Thymus (tissue), 11 donors: Measurements from ENCODE around the gene UBE2V1. TPM values are rescaled to one million over a fixed set of nuclear protein-coding genes. Genes with fewer than 3 reads are reported as not detected.
"Not testable (repeated sequence)": the region's sequence is repeated elsewhere in the genome, so short reads cannot be mapped to it uniquely, and the experiment has no call there.

Experiments
- DNase-seq, 9 donors: peaks; one replicate each; pipeline ENCODE4 v3.0.0-alpha.2; 2013; ENCODE audit warnings: low spot score in 9 of 9, low read depth in 6 of 9, missing footprints in 1 of 9
- H3K27ac ChIP-seq, 2 donors: one replicate each; pipeline ENCODE4 v1.5.1; 2013; ENCODE audit warnings: control low read depth in 1 of 2, low read depth in 1 of 2, low read length in 1 of 2, mild to moderate bottlenecking in 1 of 2, moderate library complexity in 1 of 2
- H3K27me3 ChIP-seq, 2 donors: one replicate each; pipeline ENCODE4 v1.5.1; 2013; ENCODE audit warnings: low read length in 1 of 2; ENCODE audit not compliant: control insufficient read depth in 2 of 2, insufficient read depth in 1 of 2
- H3K36me3 ChIP-seq, 2 donors: one replicate each; pipeline ENCODE4 v1.5.1; 2013; ENCODE audit warnings: low read length in 1 of 2, mild to moderate bottlenecking in 1 of 2, moderate library complexity in 1 of 2; ENCODE audit not compliant: control insufficient read depth in 2 of 2, insufficient read depth in 2 of 2
- H3K4me1 ChIP-seq, 2 donors: one replicate each; pipeline ENCODE4 v1.5.1; 2013; ENCODE audit warnings: low read length in 2 of 2; ENCODE audit not compliant: control insufficient read depth in 2 of 2, insufficient read depth in 2 of 2
- H3K4me3 ChIP-seq, 2 donors: one replicate each; pipeline ENCODE4 v1.5.1; 2013; ENCODE audit warnings: low read length in 2 of 2, control low read depth in 1 of 2, mild to moderate bottlenecking in 1 of 2
- H3K9me3 ChIP-seq, 2 donors: one replicate each; pipeline ENCODE4 v1.5.1; 2013; ENCODE audit warnings: low read length in 1 of 2, mild to moderate bottlenecking in 1 of 2; ENCODE audit not compliant: control insufficient read depth in 2 of 2, insufficient read depth in 1 of 2
- WGBS: extraction: QIAGEN DNeasy Blood & Tissue Kit; methylation state at CpG from one replicate; pipeline ENCODE4 v1.1.7; 2013; 5-methylcytosine and 5-hydroxymethylcytosine counted together
- polyA plus RNA-seq: library from polyadenylated mRNA; stranded (reverse); fragments of 200-250 nt; gene quantifications from one replicate; pipeline ENCODE4 v1.2.3, GENCODE V29; 2013
- total RNA-seq: library from RNA; stranded (reverse); fragments of 120-200 nt; gene quantifications from one replicate; pipeline ENCODE4 v1.2.4, GENCODE V29; 2013
- donor health status: healthy.

The UBE2V1 gene
- total and polyA plus RNA-seq, 2 donors: 33.8 to 81.3 TPM

DNA sequence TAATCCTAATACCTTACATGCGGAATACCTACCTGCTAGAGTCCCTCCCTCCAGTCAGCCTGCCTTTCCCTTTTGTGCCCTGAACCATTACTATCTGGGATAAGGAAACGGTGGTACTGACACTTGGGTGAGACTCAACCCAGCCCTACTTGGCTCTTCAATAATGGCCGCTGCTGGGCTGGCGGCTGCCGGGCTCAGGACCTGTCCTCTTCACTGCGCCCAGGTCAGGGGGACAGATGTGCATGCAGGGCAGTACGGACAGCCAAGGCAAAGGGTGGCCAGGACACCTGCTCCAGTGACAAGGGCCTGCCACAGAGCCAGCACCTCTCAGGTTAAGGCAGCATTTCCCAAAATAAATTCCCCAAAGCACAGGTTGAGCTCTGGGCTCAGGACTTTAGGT, 29.9 kb downstream of the UBE2V1 start:
- over 99% methylated on average over 7 of the region's 7 CpGs for WGBS
- no peak for DNase-seq
- H3K9me3 ChIP-seq: no peaks in the 10 kb centered on the region
- H3K27me3 ChIP-seq: no peaks in the 10 kb centered on the region
- H3K4me1 ChIP-seq: peaks cover 0 to 7% of the 10 kb centered on the region in 2 donors
- no peak overlapping the region for H3K27ac ChIP-seq
- H3K36me3 ChIP-seq: peaks cover 20 to 26% of the 10 kb centered on the region in 2 donors
- H3K4me3 ChIP-seq: no peak overlapping the region

DNA sequence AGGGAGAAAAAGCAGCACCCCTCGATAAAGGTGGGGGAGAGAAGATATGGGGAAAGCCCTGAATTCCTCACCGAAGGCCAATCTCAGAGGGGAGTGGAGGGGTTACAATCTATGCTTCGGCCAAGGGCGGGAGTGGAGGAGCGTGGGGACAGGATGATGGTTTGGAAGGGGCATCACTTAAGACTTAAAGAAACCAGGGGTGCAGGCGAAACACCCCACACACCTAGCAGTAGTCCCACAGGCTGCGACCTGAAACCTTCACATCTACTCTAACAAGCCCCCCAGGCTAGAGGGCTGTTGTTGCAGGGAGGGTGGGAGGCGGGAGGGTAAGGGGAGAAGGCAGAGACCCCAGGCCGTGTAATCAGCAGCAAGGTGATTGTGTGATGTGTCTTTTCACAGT, 30.9 kb downstream of the UBE2V1 start:
- not testable (repeated sequence) for H3K4me1 ChIP-seq
- 94% methylated on average over 9 of the region's 9 CpGs for WGBS

DNA sequence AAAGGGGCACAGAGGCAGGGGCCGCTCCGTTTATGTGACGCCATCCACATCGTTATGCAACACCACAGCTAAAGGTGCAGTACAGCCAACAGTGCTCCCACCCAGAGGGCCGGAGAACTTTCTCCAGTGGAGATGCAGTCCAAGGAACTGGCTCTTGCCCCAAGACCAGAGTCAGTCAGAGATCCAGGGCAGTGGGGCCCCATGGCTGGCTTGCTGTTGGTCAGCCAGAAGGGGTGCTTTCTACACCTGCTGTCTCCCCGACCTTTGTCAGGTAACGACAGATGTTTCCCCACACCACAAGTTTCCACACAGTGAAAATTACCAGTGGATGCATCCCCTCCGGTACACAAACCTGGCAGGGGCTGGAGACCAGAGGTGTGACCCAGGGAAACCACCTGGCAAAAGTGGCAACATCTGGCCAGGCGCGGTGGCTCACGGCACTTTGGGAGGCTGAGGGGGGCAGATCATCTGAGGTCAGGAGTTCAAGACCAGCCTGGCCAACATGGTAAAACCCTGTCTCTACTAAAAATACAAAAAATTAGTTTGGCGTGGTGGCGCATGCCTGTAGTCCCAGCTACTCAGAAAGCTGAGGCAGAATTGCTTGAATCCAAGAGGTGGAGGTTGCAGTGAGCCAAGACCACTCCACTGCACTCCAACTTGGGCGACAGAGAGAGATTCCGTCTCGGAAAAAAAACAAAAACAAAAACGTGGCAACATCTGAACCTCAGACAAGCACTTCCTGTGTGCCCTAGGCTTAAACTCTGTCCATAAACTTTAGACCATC, 34.9 kb downstream of the UBE2V1 start:
- DNase-seq: no peak
- H3K9me3 ChIP-seq: no peaks in the 10 kb centered on the region
- H3K4me1 ChIP-seq: no peaks in the 10 kb centered on the region
- no peak overlapping the region for H3K4me3 ChIP-seq
- H3K27ac ChIP-seq: no peak overlapping the region
- H3K27me3 ChIP-seq: no peaks in the 10 kb centered on the region
- WGBS: 83% methylated on average over 17 of the region's 17 CpGs
- H3K36me3 ChIP-seq: peaks cover 7 to 14% of the 10 kb centered on the region in 2 donors

More for the DNA sequence above, 30.9 kb downstream of the UBE2V1 start:
- peaks cover 15 to 22% of the 10 kb centered on the region in 2 donors for H3K36me3 ChIP-seq
- not testable (repeated sequence) for H3K27ac ChIP-seq, H3K9me3 ChIP-seq, H3K27me3 ChIP-seq, DNase-seq, H3K4me3 ChIP-seq

DNA sequence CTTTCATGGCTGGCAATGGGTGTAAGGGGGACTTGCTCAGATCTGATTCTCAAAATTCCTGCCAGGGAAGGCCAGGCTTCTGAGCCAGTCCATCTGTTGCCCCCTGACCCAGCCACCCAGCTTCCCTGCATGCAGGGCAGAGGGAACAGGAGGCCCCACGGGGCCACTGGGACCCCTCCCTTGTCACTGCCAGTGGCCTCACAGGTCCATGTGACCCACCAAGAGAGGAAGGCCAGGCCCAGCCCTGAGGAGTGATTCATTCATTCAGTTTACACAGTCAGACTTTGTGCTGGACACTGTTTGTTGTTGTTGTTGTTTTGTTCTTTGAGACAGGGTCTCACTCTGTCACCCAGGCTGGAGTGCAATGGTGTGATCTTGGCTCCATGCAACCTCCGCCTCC, 39.5 kb downstream of the UBE2V1 start:
- H3K36me3 ChIP-seq: no peaks in the 10 kb centered on the region
- WGBS: 98% methylated on average over 2 of the region's 2 CpGs
- H3K27me3 ChIP-seq: no peaks in the 10 kb centered on the region
- no peaks in the 10 kb centered on the region for H3K9me3 ChIP-seq
- H3K4me1 ChIP-seq: peaks cover 0 to 8% of the 10 kb centered on the region in 2 donors
- H3K4me3 ChIP-seq: no peak overlapping the region
- no peak overlapping the region for H3K27ac ChIP-seq
- no peak for DNase-seq

DNA sequence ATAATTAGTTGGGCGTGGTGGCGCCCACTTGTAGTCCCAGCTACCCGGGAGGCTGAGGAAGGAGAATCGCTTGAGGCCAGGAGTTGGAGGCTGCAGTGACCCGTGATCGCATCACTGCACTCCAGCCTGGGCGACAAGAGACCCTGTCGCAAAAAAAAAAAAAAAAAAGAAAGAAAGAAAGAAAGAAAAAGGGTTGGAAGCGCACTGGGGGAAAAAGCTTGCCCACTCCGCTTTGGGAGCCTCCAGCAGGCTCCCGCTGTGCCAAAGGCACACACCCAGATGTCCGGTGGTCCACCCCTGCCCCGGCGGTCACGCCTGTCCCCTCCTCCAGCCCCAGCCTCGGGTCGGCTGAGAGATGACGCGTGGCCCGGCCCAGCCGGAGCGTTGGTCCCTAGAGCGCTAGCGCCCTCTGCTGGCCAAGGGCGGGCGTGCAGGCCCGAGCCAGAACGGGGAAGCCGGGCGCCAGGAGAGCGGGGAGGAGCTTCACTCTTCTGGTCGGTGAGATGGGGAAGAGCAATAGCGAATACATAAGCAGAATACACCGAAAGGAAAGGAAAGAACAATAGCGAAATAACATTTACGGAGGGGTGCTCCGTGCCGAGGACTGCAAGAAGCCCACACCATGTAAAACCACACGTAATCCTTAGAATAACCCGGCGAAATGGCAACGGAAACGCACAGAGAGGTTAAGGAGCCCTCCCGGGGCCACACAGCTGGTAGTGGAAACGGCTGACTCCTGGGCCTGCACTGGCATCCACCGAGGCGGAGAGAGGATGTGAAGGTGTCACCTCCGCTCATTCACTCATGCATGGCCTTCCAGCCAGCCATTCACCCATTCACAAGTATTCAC, 41.7 kb downstream of the UBE2V1 start:
- H3K4me3 ChIP-seq: no peak overlapping the region
- H3K36me3 ChIP-seq: no peaks in the 10 kb centered on the region
- H3K27me3 ChIP-seq: no peaks in the 10 kb centered on the region
- peak; percentile 50 to 91 (median 80) for DNase-seq
- 15% methylated on average over 48 of the region's 48 CpGs for WGBS
- no peak overlapping the region for H3K27ac ChIP-seq
- no peaks in the 10 kb centered on the region for H3K9me3 ChIP-seq
- peaks cover 0 to 8% of the 10 kb centered on the region in 2 donors for H3K4me1 ChIP-seq

DNA sequence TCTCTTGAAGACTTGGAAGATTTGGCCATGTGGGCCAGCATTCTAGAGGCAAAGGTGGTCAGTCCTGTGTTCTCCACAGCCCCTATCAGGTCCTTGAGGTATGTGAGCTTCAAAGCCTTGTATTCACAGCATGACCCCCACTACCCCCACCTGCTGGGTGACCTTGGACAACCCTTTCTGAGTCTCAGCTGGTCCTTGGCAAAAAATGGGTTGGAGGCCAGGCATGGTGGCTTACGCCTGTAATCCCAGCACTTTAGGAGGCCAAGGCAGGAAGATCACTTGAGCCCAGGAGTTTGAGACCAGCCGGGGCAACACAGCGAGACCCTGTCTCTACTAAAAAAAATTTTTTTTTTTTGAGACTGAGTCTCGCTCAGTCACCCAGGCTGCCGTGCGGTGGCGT, 42.6 kb downstream of the UBE2V1 start:
- WGBS: 97% methylated on average over 7 of the region's 7 CpGs
- Histone ChIP-seq H3K27me3 (no peaks in the 10 kb centered on the region), H3K27ac (no peak overlapping the region), H3K4me1 (peaks cover 0 to 8% of the 10 kb centered on the region in 2 donors), H3K4me3 (no peak overlapping the region), H3K9me3 (no peaks in the 10 kb centered on the region), H3K36me3 (no peaks in the 10 kb centered on the region)
- DNase-seq: no peak

DNA sequence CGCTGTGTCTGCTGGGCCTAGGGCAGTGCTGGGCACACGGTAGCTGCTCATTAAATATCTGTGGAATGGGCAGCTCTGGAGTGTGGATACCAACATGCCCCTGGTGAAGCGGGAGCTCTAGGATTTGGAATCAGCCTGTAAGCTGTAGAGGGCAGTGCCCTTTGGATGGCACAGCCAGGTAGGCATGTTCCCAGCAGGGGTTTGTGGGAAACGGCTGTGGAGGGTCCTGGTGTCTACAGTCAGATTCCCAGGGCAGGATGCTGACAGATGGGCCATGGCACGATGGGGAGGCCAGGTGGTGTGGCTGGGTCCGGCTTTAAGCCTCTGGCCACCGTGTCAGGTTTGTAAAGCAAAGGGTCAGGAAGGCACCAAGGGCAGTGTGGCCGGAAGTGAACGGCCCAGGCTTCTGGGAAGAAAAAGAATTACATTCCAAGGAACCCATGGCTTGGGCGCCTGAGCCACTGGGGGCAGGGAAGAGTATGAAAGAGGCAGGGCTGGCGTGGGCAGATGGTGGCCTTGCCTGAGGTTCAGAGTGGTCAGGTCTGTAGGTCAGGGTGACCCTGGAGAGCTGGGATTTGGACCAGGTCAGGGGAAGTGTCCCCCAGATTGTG, 44.8 kb downstream of the UBE2V1 start:
- 90% methylated on average over 11 of the region's 11 CpGs for WGBS
- H3K27me3 ChIP-seq: no peaks in the 10 kb centered on the region
- peaks cover 0 to 8% of the 10 kb centered on the region in 2 donors for H3K4me1 ChIP-seq

DNA sequence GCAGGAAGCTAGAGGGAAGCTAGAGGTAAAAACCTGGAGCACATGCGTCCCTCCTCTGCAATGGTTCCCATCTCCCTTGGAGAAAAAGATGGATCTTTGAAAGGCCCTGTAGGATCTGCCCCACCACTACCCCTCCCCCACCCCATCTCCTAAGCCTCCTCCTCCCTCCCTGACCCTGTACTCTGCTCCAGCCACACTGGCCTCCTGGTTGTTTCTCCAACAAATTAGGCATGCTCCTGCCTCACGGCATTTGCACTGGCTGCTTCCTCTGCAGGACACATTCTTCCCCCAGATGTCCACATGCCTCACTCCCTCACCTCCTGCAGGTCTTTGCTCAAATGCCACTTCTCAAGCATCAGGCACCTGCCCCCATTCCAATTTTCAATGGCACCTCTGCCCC, 45.5 kb downstream of the UBE2V1 start:
- no peaks in the 10 kb centered on the region for H3K36me3 ChIP-seq
- no peak overlapping the region for H3K4me3 ChIP-seq
- 96% methylated on average over 2 of the region's 2 CpGs for WGBS
- no peaks in the 10 kb centered on the region for H3K9me3 ChIP-seq
- H3K27ac ChIP-seq: no peak overlapping the region
- DNase-seq: no peak
- no peaks in the 10 kb centered on the region for H3K27me3 ChIP-seq
- peaks cover 0 to 8% of the 10 kb centered on the region in 2 donors for H3K4me1 ChIP-seq

More for the DNA sequence above, 44.8 kb downstream of the UBE2V1 start:
- Histone ChIP-seq H3K9me3 (no peaks in the 10 kb centered on the region), H3K36me3 (no peaks in the 10 kb centered on the region), H3K27ac (no peak overlapping the region), H3K4me3 (no peak overlapping the region)
- DNase-seq: no peak

DNA sequence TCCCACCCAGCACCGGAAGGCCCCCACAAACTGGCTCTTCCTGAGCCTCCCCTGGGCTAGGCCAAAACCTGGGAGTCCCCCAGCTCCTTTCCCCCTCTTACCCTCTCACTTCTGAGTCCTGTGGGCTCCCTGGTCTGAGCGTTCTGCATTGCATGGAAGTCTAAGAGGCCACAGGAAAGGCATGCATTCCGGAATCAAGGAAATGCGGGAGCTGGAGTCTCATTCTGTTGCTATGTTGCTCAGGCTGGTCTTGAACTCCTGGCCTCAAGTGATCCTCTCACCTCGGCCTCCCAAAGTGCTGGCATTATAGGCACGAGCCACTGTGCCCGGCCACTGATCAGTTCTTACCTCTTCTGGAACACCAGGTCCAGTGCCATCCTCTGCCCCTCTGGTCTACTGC, 45.9 kb downstream of the UBE2V1 start:
- WGBS: 96% methylated on average over 7 of the region's 7 CpGs
- DNase-seq: no peak
- H3K9me3 ChIP-seq: no peaks in the 10 kb centered on the region
- H3K4me3 ChIP-seq: no peak overlapping the region
- H3K27me3 ChIP-seq: no peaks in the 10 kb centered on the region
- no peak overlapping the region for H3K27ac ChIP-seq
- peaks cover 0 to 8% of the 10 kb centered on the region in 2 donors for H3K4me1 ChIP-seq
- H3K36me3 ChIP-seq: no peaks in the 10 kb centered on the region
